CD14-positive monocyte (primary cell): Measurements from ENCODE around the gene PNPLA3. TPM values are rescaled to one million over a fixed set of nuclear protein-coding genes. Genes with fewer than 3 reads are reported as not detected.

Experiments
- DNase-seq, 3 donors: peaks; one replicate each; pipeline ENCODE4 v3.0.0-alpha.2; 2011 to 2022
- H2AFZ ChIP-seq: 2 replicates; pipeline ENCODE4 v1.6.0; 2012; ENCODE audit warnings: mild to moderate bottlenecking, low read depth, low read length, inconsistent platforms; ENCODE audit not compliant: insufficient read depth, poor library complexity, severe bottlenecking
- H3K27ac ChIP-seq, 2 donors: 1 replicate in 1 of 2; 2 replicates in 1 of 2; pipeline ENCODE4 v1.5.1; 2012 to 2013; ENCODE audit warnings: low read length in 2 of 2, control low read depth in 1 of 2, inconsistent platforms in 1 of 2, low read depth in 1 of 2, mild to moderate bottlenecking in 1 of 2
- H3K27me3 ChIP-seq, 2 donors: one replicate each; pipeline versions ENCODE4 v1.6.0 to v1.6.1; 2011 to 2013; ENCODE audit warnings: low read length in 2 of 2; ENCODE audit not compliant: control insufficient read depth in 2 of 2, insufficient read depth in 2 of 2
- H3K36me3 ChIP-seq, 2 donors: replicated peaks in 1 of 2; 1 replicate in 1 of 2; 2 replicates in 1 of 2; pipeline versions ENCODE4 v1.5.1 to v1.6.1; 2012 to 2013; ENCODE audit warnings: low read length in 2 of 2, control low read depth in 1 of 2, inconsistent platforms in 1 of 2, mild to moderate bottlenecking in 1 of 2; ENCODE audit not compliant: insufficient read depth in 2 of 2, control insufficient read depth in 1 of 2
- H3K4me1 ChIP-seq, 2 donors: 1 replicate in 1 of 2; 2 replicates in 1 of 2; pipeline versions ENCODE4 v1.5.1 to v1.6.1; 2012 to 2013; ENCODE audit warnings: low read length in 2 of 2, control low read depth in 1 of 2, inconsistent platforms in 1 of 2, mild to moderate bottlenecking in 1 of 2, moderate library complexity in 1 of 2; ENCODE audit not compliant: insufficient read depth in 2 of 2, control insufficient read depth in 1 of 2
- H3K4me2 ChIP-seq: replicated peaks from 2 replicates; pipeline ENCODE3; 2012; ENCODE audit warnings: low read length, moderate library complexity, mild to moderate bottlenecking; ENCODE audit not compliant: poor library complexity, severe bottlenecking; ENCODE audit errors: extremely low read depth
- H3K4me3 ChIP-seq, 3 experiments: fragments of 200-600 bp in 1 of 3; sonication (generic) in 1 of 3; replicated peaks in 1 of 3; 1 replicate in 2 of 3; 2 replicates in 1 of 3; pipeline ENCODE4 v1.5.1; 2011 to 2013; ENCODE audit warnings: low read length in 3 of 3, mild to moderate bottlenecking in 3 of 3, control low read depth in 2 of 3, low read depth in 2 of 3, inconsistent platforms in 1 of 3, moderate library complexity in 1 of 3
- H3K79me2 ChIP-seq: 2 replicates; pipeline ENCODE4 v1.6.0; 2012; ENCODE audit warnings: mild to moderate bottlenecking, control low read depth, inconsistent platforms, low read length, moderate library complexity; ENCODE audit not compliant: insufficient read depth
- H3K9ac ChIP-seq: 2 replicates; pipeline ENCODE4 v1.6.0; 2017; ENCODE audit warnings: low read length, mild to moderate bottlenecking; ENCODE audit not compliant: insufficient read depth, poor library complexity, severe bottlenecking
- H3K9me3 ChIP-seq, 2 donors: replicated peaks in 1 of 2; 1 replicate in 1 of 2; 2 replicates in 1 of 2; pipeline versions ENCODE4 v1.5.1 to v1.6.1; 2012 to 2013; ENCODE audit warnings: low read length in 2 of 2, control low read depth in 1 of 2; ENCODE audit not compliant: control insufficient read depth in 1 of 2, insufficient read depth in 1 of 2
- H4K20me1 ChIP-seq: 2 replicates; pipeline ENCODE4 v1.6.0; 2012; ENCODE audit warnings: mild to moderate bottlenecking, low read length, control low read depth, moderate library complexity; ENCODE audit not compliant: insufficient read depth
- H3K27ac Mint-ChIP-seq, 7 donors: one replicate each; pipeline ENCODE4 v1.8.0; 2020; ENCODE audit warnings: mild to moderate bottlenecking in 7 of 7, mixed read lengths in 7 of 7, moderate library complexity in 6 of 7, inconsistent platforms in 2 of 7
- H3K27me3 Mint-ChIP-seq, 3 donors: one replicate each; pipeline ENCODE4 v1.8.0; 2021 to 2022; ENCODE audit warnings: low read depth in 3 of 3, mild to moderate bottlenecking in 3 of 3, mixed read lengths in 3 of 3, moderate library complexity in 3 of 3, inconsistent platforms in 1 of 3
- H3K36me3 Mint-ChIP-seq, 2 donors: one replicate each; pipeline ENCODE4 v1.8.0; 2020; ENCODE audit warnings: mixed read lengths in 2 of 2, inconsistent platforms in 1 of 2, mild to moderate bottlenecking in 1 of 2
- H3K4me1 Mint-ChIP-seq: one replicate; pipeline ENCODE4 v1.8.0; 2020; ENCODE audit warnings: mild to moderate bottlenecking, mixed read lengths
- H3K4me3 Mint-ChIP-seq, 2 donors: one replicate each; pipeline ENCODE4 v1.8.0; 2020; ENCODE audit warnings: mild to moderate bottlenecking in 2 of 2, mixed read lengths in 2 of 2, moderate library complexity in 1 of 2
- H3K9me3 Mint-ChIP-seq, 7 donors: one replicate each; pipeline ENCODE4 v1.8.0; 2020 to 2022; ENCODE audit warnings: mixed read lengths in 7 of 7, mild to moderate bottlenecking in 6 of 7, moderate library complexity in 6 of 7, inconsistent platforms in 2 of 7
- WGBS: methylation state at CpG from one replicate; pipeline ENCODE4 v1.1.5; 2013; ENCODE audit warnings: missing lambda C conversion rate; ENCODE audit not compliant: insufficient coverage; 5-methylcytosine and 5-hydroxymethylcytosine counted together
- intact Hi-C, 2 donors: fragments of 100-400 bp; cut with micrococcal nuclease; formaldehyde crosslinking; loops; one replicate each; pipeline versions ENCODE4 v1.15.0 to v1.15.1; 2023
- polyA plus RNA-seq, 3 donors: library from polyadenylated mRNA; depleted of rRNA in 1 of 3; unstranded in 2 of 3; stranded (reverse) in 1 of 3; fragments of 300-500 nt in 2 of 3; fragments of >200 nt in 1 of 3; fragmentation: Illumina TruSeq in 2 of 3; gene quantifications; 1 replicate in 2 of 3; 2 replicates in 1 of 3; pipeline ENCODE4 v1.2.3, GENCODE V29; 2012 to 2021
- TF ChIP-seq, protein P1 (sequence below): fragments of 200-600 bp; IDR thresholded peaks from one replicate; pipeline ENCODE4 v1.8.0; 2022; ENCODE audit warnings: antibody characterized with exemption, mild to moderate bottlenecking

PNPLA3 gene
- polyA plus RNA-seq, 3 donors: not detected

DNA sequence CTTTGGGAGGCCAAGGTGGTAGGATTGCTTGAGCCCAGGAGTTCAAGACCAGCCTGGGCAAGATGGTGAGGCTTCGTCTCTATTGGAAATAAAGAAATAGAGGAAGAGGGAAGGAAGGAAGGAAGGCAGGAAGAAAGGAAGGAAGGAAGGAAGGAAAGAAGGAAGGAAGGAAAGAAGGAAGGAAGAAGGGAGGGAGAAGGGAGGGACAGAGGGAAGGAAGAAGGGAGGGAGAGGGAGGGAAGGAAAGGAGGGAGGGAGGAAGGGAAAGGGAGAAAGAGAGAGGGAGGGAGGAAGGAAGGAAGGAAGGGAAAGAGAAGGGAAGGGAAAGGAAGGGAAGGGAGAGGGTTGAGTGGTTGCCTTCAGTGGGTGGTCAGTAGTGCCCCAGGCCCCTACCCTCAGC is 13.9 kb upstream of the PNPLA3 start:
- H3K27me3 Mint-ChIP-seq: peaks cover 11 to 25% (median 24%) of the 10 kb centered on the region in 3 donors
- intact Hi-C loops: no loop called here
- H3K27me3 ChIP-seq: no peaks in the 10 kb centered on the region
- WGBS: 78% methylated on average over 1 of the region's 1 CpG
- no peak overlapping the region for H3K4me2 ChIP-seq
- peak overlapping the region in 1 of 2 donors; percentile 43 for H3K4me3 Mint-ChIP-seq
- no peak overlapping the region for H3K27ac Mint-ChIP-seq
- peaks cover 3 to 7% (median 5%) of the 10 kb centered on the region in 7 donors for H3K9me3 Mint-ChIP-seq
- no peak overlapping the region for H3K27ac ChIP-seq
- H3K9me3 ChIP-seq: peaks cover 0 to 10% of the 10 kb centered on the region in 2 donors
- no peaks in the 10 kb centered on the region for H3K36me3 ChIP-seq
- H4K20me1 ChIP-seq: no peaks in the 10 kb centered on the region
- H3K4me1 Mint-ChIP-seq: no peaks in the 10 kb centered on the region
- H3K4me1 ChIP-seq: no peaks in the 10 kb centered on the region
- no peaks in the 10 kb centered on the region for H3K79me2 ChIP-seq
- DNase-seq: no peak
- TF ChIP-seq, protein P1, sequence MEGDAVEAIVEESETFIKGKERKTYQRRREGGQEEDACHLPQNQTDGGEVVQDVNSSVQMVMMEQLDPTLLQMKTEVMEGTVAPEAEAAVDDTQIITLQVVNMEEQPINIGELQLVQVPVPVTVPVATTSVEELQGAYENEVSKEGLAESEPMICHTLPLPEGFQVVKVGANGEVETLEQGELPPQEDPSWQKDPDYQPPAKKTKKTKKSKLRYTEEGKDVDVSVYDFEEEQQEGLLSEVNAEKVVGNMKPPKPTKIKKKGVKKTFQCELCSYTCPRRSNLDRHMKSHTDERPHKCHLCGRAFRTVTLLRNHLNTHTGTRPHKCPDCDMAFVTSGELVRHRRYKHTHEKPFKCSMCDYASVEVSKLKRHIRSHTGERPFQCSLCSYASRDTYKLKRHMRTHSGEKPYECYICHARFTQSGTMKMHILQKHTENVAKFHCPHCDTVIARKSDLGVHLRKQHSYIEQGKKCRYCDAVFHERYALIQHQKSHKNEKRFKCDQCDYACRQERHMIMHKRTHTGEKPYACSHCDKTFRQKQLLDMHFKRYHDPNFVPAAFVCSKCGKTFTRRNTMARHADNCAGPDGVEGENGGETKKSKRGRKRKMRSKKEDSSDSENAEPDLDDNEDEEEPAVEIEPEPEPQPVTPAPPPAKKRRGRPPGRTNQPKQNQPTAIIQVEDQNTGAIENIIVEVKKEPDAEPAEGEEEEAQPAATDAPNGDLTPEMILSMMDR: no peak
- no peaks in the 10 kb centered on the region for H3K36me3 Mint-ChIP-seq
- H3K9ac ChIP-seq: no peak overlapping the region
- no peak overlapping the region for H3K4me3 ChIP-seq
- no peak overlapping the region for H2AFZ ChIP-seq

DNA sequence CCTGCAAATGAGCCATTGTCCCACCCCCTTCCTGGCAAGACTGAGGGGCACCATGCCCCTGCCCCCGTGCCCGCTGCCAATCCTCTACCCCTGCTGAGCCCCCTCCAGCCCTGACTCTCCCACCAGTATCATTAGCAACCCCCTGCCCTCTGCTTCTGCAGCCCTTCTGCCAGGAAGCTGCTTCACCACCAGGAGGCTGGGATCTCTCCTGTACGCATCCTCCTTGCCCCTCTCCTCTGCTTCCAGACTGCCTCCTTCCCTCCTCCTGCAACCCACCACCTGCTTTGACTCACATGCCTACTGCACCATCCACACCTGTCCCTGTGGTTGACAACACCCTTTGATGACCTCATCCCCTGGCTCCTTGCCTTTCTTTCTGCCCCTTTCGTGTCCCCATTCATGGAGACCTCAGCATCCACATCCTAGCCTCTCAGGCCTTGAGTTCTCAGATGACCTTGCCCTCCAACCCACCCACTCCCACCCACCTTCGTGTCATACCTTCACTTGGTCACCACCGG is 13.4 kb upstream of the PNPLA3 start:
- Mint-ChIP-seq H3K4me3 (no peak overlapping the region), H3K27ac (no peak overlapping the region), H3K4me1 (no peaks in the 10 kb centered on the region), H3K36me3 (no peaks in the 10 kb centered on the region), H3K27me3 (peaks cover 11 to 25% (median 24%) of the 10 kb centered on the region in 3 donors), H3K9me3 (peaks cover 3 to 7% (median 5%) of the 10 kb centered on the region in 7 donors)
- WGBS: 79% methylated on average over 6 of the region's 6 CpGs
- H3K4me1 ChIP-seq: no peaks in the 10 kb centered on the region
- H3K9ac ChIP-seq: no peak overlapping the region
- H2AFZ ChIP-seq: no peak overlapping the region
- TF ChIP-seq, protein P1: no peak
- DNase-seq: no peak
- no peaks in the 10 kb centered on the region for H3K36me3 ChIP-seq
- peaks cover 0 to 10% of the 10 kb centered on the region in 2 donors for H3K9me3 ChIP-seq
- H3K4me2 ChIP-seq: no peak overlapping the region
- H4K20me1 ChIP-seq: no peaks in the 10 kb centered on the region
- H3K4me3 ChIP-seq: no peak overlapping the region
- H3K27me3 ChIP-seq: no peaks in the 10 kb centered on the region
- H3K27ac ChIP-seq: no peak overlapping the region
- intact Hi-C loops: no loop called here
- H3K79me2 ChIP-seq: no peaks in the 10 kb centered on the region
